Measurements from ENCODE around the gene ZNF311. TPM values are rescaled to one million over a fixed set of nuclear protein-coding genes. Genes with fewer than 3 reads are reported as not detected.

Gene ZNF311
- total and polyA plus RNA-seq, 2 of the 13 experiments (the other 11 are each of a cell fraction or from before 2014, with no cell fraction given), result not detected

DNA sequence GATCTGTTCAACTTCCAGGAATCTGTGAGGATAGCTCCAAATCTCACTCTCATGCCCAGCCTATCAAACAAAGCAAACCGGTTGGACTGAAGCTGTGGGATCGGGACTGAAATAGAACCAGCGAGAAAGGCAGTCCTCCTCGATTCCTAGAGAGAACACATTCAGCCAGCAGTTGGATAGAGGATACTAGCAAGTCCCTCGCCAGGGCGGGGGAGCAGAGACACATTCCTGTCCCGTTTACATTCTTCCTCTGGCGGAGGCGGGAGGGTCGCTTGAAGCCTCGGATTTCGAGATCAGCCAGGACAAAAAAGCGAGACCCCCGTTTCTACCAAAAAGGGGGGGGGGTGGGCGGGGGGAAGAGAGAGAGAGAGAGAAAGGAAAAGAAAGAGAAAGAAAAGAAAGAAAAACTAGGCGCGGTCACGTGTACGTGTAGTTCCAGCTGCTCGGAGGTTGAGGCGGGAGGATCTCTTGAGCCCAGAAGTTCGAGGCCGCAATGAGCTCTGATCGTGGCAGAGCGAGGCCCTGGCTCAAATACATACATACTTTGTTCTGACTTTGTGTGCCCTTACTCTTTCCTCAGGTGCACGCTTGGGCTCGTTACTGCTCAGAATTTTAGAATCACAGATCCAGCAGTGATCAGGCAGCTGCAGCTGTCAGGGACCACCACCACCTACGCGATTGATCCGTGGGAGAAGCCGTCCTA lies 19.5 kb downstream of the ZNF311 start (continued):
- peak; percentile 97 for TF ChIP-seq ZNF770 (CRISPR knock-in tag; IDR thresholded peaks at IDR 0.05)
- no peak for TF ChIP-seq TBP (CRISPR knock-in tag; IDR thresholded peaks at IDR 0.05)
- peak; percentile 33; the same call in 1 of the 2 replicates for TF ChIP-seq ARHGAP35 (CRISPR knock-in tag; IDR thresholded peaks at IDR 0.05; ENCODE audit: borderline replicate concordance)

DNA sequence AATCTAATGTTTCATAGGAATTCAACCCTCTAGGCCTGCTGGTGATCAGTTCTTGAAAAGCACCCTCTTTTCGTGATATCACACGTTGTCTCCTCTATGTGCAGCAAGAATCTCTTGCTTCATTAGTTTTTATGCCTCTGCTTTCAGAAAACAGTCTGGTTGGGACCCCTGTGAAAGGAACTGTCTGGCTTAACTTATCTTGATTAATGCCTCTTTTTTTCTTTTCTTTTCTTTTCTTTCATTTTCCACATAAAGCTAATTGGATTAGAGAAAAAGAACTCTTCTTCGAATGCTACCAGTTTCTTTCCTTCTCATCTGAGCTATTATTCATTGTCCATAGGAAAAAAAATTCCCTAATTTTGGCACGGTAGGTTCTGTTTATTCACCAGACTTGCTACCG lies 21.3 kb downstream of the ZNF311 start:
- H3K27ac ChIP-seq (ENCODE audit: extremely low read length, insufficient read depth, low read length), result no peak overlapping the region
- DNase-seq (ENCODE audit: low spot score), result no peak
- no peaks in the 10 kb centered on the region for H3K9me3 ChIP-seq (ENCODE audit: low read length)
- H3K4me2 ChIP-seq (ENCODE audit: low read depth, low read length), result no peak overlapping the region
- H3K79me2 ChIP-seq (ENCODE audit: insufficient read depth, low read length), result no peaks in the 10 kb centered on the region
- intact Hi-C loops (cut with micrococcal nuclease; ENCODE audit: unreplicated experiment), result no loop called here
- ChIA-PET CTCF (ENCODE audit: low intra/inter-chr PET ratio, low total read pairs) (no interaction called here), POLR2A (interaction anchor here (6.2 kb wide), 1 partner anchor 61 kb away, joined by 79 read pairs; the partner anchor contains the start of gene TRIM27)
- no peak overlapping the region for H3K9ac ChIP-seq (ENCODE audit: insufficient read depth, low read depth, low read length)
- no peak overlapping the region for H2AFZ ChIP-seq (ENCODE audit: low read length)
- peaks cover 50% of the 10 kb centered on the region for H3K4me1 ChIP-seq (ENCODE audit: insufficient read depth, low read length)
- WGBS (ENCODE audit: low lambda C conversion rate), result 94% methylated on average over 5 of the region's 5 CpGs
- ATAC-seq, result no peak
- FAIRE-seq, result no peak
- no peaks in the 10 kb centered on the region for H3K36me3 ChIP-seq (replicated peaks in 1 of 2; ENCODE audit: control insufficient read depth in 1 of 2, insufficient read depth in 2 of 2, low read length in 2 of 2)
- no peaks in the 10 kb centered on the region for H4K20me1 ChIP-seq (ENCODE audit: insufficient read depth, low read length)
- TF ChIP-seq, protein P1, sequence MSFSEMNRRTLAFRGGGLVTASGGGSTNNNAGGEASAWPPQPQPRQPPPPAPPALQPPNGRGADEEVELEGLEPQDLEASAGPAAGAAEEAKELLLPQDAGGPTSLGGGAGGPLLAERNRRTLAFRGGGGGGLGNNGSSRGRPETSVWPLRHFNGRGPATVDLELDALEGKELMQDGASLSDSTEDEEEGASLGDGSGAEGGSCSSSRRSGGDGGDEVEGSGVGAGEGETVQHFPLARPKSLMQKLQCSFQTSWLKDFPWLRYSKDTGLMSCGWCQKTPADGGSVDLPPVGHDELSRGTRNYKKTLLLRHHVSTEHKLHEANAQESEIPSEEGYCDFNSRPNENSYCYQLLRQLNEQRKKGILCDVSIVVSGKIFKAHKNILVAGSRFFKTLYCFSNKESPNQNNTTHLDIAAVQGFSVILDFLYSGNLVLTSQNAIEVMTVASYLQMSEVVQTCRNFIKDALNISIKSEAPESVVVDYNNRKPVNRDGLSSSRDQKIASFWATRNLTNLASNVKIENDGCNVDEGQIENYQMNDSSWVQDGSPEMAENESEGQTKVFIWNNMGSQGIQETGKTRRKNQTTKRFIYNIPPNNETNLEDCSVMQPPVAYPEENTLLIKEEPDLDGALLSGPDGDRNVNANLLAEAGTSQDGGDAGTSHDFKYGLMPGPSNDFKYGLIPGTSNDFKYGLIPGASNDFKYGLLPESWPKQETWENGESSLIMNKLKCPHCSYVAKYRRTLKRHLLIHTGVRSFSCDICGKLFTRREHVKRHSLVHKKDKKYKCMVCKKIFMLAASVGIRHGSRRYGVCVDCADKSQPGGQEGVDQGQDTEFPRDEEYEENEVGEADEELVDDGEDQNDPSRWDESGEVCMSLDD (CRISPR knock-in tag; IDR thresholded peaks at IDR 0.05; ENCODE audit: borderline replicate concordance), result no peak
- TF ChIP-seq SATB2 (CRISPR knock-in tag; IDR thresholded peaks at IDR 0.05) (no peak), ZNF256 (CRISPR knock-in tag; conservative IDR thresholded peaks at IDR 0.05) (no peak), RFXAP (CRISPR knock-in tag; IDR thresholded peaks at IDR 0.05; ENCODE audit: borderline replicate concordance) (no peak), REST (IDR thresholded peaks at IDR 0.05; ENCODE audit: borderline replicate concordance in 1 of 2, low read depth in 1 of 2, low read length in 2 of 2) (no peak), ZNF607 (CRISPR knock-in tag; IDR thresholded peaks at IDR 0.05; ENCODE audit: borderline replicate concordance) (no peak), ATF4 (CRISPR knock-in tag; IDR thresholded peaks at IDR 0.05) (no peak)
- H3K27me3 ChIP-seq (ENCODE audit: control insufficient read depth in 1 of 2, insufficient read depth in 2 of 2, low read length in 2 of 2), result no peaks in the 10 kb centered on the region; a peak in 2 of 5 replicates
- BruUV-seq (replicated peaks), result no TSS peak
- H3K4me3 ChIP-seq (replicated peaks in 1 of 3; ENCODE audit: insufficient read depth in 1 of 3, low read depth in 2 of 3, low read length in 3 of 3), result no peak overlapping the region
- in situ Hi-C loops (cut with HindIII; ENCODE audit: extremely low pct_ligation_motif_present, low pct_unique_long_range_greater_than_20kb), result loop anchor here (5.0 kb wide), 1 partner anchor 42 kb away; no protein-coding TSS in a partner anchor
